GM21526 (cell line): Measurements from ENCODE around the gene TMEM72.

Experiments
- ATAC-seq: cut with Tn5 transposase; IDR thresholded peaks from one replicate; pipeline ENCODE4 v1.9.1; 2021; ENCODE audit warnings: moderate library complexity; ENCODE audit not compliant: unreplicated experiment, low FRiP score

Gene TMEM72

GRCh38 chr10:44976352-44977198 lies 65.4 kb downstream of the TMEM72 start:
- no peak for ATAC-seq

DNA sequence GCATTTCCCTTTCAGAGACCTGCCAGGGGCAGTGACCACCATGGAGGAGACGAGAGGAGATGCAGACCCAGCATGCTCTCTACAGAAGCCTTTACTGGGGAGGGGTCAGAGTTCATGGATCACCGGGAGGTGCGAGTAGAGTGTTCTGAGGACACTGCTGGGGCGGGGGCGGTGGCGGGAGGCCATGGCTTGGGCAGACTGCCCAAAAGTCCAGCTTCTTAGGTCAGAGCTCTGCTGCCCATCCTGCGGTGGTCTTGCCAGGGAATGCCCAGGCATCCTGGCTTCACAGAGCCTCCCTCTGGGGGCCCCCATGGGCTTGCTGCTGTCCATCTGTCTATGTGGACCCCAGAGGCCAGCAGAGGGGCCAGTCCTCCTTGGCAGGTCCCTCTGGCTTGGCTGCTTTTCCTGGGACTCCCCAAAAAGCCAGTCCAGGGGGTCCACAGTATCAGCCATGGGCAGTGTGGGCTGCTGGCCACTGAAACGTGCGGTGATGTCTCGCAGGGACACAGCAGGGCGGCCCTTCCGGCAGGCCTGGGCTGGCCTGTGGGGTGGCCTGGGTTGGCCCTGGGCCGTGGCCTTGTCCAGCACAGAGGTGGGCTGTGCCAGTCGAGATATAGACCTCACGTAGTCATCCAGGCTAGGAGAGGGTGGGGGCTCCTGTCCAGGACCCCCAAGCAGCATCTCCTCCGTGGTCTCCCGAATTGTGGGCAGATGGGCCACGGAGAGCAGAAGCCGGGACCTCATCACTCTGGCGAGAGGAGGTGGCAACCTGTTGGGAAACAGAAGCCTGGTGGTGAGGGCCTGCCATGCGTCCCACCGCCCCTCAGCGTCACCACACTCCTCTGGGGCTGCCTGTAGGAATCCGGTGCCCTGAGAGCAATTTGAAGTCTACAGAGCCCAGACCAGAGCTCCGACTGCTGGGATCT lies 66.4 kb downstream of the TMEM72 start:
- no peak for ATAC-seq

- no peak for ATAC-seq
Observed at GRCh38 chr10:44978213-44978569, 67.1 kb downstream of the TMEM72 start.

GRCh38 chr10:44978570-44979280 lies 67.6 kb downstream of the TMEM72 start, which contains the start of gene DEPP1:
Gene DEPP1 (minus strand): TSS chr10:44978809. CDS start chr10:44978030, 779 bp downstream.
- ATAC-seq, result no peak

DNA sequence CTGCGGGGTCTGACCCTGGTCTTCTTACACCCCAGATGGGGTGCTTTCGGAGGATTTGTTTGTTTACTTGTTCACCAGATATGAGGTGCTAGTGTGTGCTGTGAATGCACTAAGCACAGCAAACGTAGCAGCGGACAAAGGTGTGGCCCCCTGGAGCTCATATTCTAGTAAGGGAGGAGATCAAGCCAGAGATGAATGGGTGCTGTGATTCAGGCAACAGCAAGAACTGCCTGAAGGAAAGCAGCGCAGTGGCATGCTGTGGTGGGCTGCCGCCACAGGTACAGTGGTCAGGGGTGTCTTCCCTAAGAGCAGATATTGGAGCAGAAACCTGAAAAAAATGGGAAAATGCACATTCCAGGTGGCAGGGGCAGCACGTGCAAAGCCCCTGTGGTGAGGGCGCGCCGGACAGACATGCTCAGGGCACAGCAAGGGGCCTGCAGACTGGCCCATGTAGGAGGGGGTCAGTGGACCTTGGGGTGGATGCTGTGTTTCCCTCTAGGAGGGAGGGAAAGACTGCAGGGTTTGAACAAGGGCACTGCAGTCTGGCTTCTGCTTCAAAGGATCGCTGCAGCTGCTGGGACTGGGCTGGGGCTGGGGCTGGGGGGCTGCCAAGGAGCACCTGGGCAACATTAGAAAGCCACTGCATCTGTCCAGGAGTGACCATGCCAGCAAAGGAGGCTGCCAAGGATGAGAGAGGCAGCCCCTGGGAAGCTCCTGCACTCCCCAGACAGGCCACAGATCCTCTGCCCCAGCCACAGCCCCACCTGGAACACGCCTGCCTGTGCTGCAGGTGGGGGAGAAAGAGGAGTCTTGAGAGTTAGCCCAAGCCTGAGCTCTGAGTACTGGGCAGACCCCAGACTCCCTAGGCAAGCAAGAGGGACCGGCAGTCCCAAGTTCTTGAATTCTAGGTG lies 68.4 kb downstream of the TMEM72 start:
- ATAC-seq, result no peak

- no peak for ATAC-seq
Observed at GRCh38 chr10:44980309-44981171, 69.4 kb downstream of the TMEM72 start.

GRCh38 chr10:44981172-44982113 lies 70.3 kb downstream of the TMEM72 start:
- no peak for ATAC-seq

- ATAC-seq, result no peak
Observed at GRCh38 chr10:44982114-44982460, 71.0 kb downstream of the TMEM72 start.

DNA sequence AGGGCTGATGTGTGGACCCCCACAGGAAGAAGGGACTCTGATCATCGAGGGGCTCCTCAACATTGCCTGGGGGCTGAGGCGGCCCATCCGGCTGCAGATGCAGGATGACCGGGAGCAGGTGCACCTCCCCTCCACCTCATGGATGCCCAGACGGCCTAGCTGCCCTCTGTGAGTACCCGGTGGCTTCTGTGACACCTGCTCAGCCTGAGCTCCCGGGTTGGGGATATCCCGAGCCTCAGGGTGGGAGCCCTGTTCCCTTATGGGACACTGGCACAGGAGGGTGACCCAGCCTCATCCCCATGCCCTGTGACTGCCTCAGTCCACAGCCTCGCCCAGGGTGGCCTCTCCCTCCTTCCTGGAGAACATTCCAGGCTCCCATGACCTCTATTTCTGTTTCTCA lies 71.4 kb downstream of the TMEM72 start:
- no peak for ATAC-seq

GRCh38 chr10:44983066-44983894 lies 72.1 kb downstream of the TMEM72 start:
- ATAC-seq, result no peak

DNA sequence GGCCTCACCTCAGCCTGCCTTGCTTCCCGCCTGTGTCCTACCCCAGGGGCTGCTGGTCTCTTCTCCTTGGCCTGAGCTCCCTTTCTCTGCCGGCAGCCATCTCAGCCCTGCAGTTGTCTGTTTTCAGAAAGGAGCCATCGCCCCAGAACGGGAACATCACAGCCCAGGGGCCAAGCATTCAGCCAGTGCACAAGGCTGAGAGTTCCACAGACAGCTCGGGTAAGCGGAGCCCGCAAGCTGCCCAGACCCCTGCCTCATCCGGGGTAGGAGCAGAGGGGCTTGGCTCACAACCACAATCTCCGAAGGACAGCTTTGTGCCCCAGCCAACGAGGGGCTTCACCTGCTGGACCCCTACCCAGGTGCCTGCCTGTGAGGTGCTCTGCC lies 72.8 kb downstream of the TMEM72 start:
- ATAC-seq, result no peak

DNA sequence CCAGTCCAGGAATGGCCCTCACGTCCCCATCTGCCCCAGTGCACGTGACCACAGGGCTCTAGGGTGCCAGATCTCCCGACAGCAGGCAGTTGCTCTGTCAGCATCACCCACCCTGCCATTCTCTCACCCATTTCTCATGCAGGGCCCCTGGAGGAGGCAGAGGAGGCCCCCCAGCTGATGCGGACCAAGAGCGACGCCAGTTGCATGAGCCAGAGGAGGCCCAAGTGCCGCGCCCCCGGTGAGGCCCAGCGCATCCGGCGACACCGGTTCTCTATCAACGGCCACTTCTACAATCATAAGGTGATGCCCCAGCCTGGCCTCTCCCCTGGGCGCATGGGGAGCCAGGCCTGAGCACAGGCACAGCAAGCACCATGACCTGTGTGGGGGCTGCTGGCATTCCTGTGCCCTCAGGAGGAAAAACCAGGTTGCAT lies 73.5 kb downstream of the TMEM72 start:
- no peak for ATAC-seq

DNA sequence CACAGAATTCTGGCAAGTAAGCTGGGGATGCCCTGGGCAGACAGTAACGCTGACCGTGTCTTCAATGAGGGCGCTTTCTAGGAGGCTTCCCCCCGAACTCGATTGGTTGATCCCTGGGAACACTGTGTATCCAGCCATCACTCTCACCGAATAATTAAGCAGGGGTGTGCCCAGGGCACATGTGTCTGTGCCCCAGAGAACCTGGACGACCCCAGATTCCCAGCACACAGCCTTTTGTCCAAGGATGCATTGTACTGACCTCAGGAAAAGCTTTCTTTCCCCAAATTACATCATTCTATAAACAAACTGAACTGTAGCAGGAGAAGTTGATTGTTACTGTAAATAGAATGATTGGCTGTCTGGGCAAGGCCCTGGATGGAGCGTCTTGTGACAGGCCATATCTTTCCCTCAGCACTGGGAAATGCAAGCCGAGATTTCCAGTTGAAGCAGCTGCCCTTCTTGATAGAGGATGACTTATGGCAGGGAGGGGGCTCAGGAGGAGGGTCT lies 74.1 kb downstream of the TMEM72 start:
- ATAC-seq, result no peak

DNA sequence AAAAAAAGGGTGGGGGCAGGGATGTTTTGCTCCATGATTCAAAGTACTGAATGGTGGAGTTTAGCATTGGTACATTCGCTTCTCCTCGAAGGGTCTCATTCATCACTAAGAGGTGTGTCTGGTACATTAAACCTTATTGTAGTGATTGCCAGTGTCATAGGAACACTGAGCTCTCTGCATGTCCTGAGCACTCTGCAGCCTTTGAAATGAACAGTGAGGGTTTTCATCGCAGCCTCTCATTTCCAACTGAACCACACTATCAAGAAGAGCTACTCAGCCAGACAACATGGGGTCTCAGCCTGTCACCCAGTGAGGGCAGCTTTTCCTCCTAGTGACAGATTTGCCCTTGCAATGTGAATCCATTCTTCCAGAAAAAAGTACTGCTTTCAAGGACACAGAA lies 75.0 kb downstream of the TMEM72 start:
- no peak for ATAC-seq
